K562 (cell line): Measurements from ENCODE around the gene ELP5. TPM values are rescaled to one million over a fixed set of nuclear protein-coding genes. Genes with fewer than 3 reads are reported as not detected.

Experiments
- CBFA2T3 ChIP-seq: fragments of 450-650 bp; IDR thresholded peaks from 2 replicates; pipeline ENCODE4 v1.6.1; 2017
- CHD1 ChIP-seq: fragments of 200-600 bp; sonication (generic); IDR thresholded peaks from one replicate; pipeline ENCODE4 v1.6.1; 2012; ENCODE audit warnings: mild to moderate bottlenecking, moderate library complexity, low read length, inconsistent platforms
- CREB1 ChIP-seq, 2 experiments: sonication (generic) in 1 of 2; formaldehyde crosslinking in 1 of 2; IDR thresholded peaks; 2 replicates each; pipeline versions ENCODE4 v1.6.1 to v1.8.0; 2012 to 2022; ENCODE audit warnings: inconsistent platforms in 1 of 2, mild to moderate bottlenecking in 1 of 2, missing genetic modification reagents in 1 of 2, moderate library complexity in 1 of 2
- CREM ChIP-seq: IDR thresholded peaks from 2 replicates; pipeline ENCODE4 v1.6.1; 2014; ENCODE audit warnings: antibody characterized with exemption, low read depth
- CTBP1 ChIP-seq: fragments of 450-650 bp; IDR thresholded peaks from 2 replicates; pipeline ENCODE4 v1.6.1; 2016; ENCODE audit warnings: borderline replicate concordance
- DPF2 ChIP-seq: fragments of 450-650 bp; IDR thresholded peaks from 2 replicates; pipeline ENCODE4 v1.6.1; 2016
- EGR1 ChIP-seq: fragments of 450-650 bp; conservative IDR thresholded peaks from 2 replicates; pipeline ENCODE4 v1.6.1; 2017; ENCODE audit warnings: mild to moderate bottlenecking
- ETV1 ChIP-seq: fragments of 450-650 bp; conservative IDR thresholded peaks from 2 replicates; pipeline ENCODE4 v1.6.1; 2016; ENCODE audit warnings: missing genetic modification characterization, control low read depth, low read depth, missing compliant biosample characterization
- JUNB ChIP-seq: fragments of 450-650 bp; formaldehyde crosslinking; conservative IDR thresholded peaks from 2 replicates; pipeline ENCODE4 v1.4.0; 2020; ENCODE audit warnings: mild to moderate bottlenecking
- MTF1 ChIP-seq: fragments of 250-450 bp; sonication (Bioruptor Pico); IDR thresholded peaks from 2 replicates; pipeline ENCODE4 v1.9.0; 2021; ENCODE audit warnings: moderate library complexity, mild to moderate bottlenecking, inconsistent platforms, borderline replicate concordance
- NUFIP1 ChIP-seq: fragments of 450-650 bp; IDR thresholded peaks from 2 replicates; pipeline ENCODE4 v1.6.1; 2018; ENCODE audit not compliant: partially characterized antibody
- RAD51 ChIP-seq: fragments of 450-650 bp; IDR thresholded peaks from 2 replicates; pipeline ENCODE4 v1.7.1; 2016; ENCODE audit warnings: low read depth, mild to moderate bottlenecking, borderline replicate concordance
- RREB1 ChIP-seq: fragments of 250-450 bp; sonication (Bioruptor Pico); IDR thresholded peaks from 2 replicates; pipeline ENCODE4 v1.4.0; 2020
- VEZF1 ChIP-seq: fragments of 200-800 bp; sonication (Bioruptor generic); IDR thresholded peaks from 2 replicates; pipeline ENCODE4 v1.6.1; 2017; ENCODE audit warnings: missing genetic modification characterization, missing compliant biosample characterization
- ZBTB12 ChIP-seq: fragments of 250-450 bp; sonication (Bioruptor Pico); IDR thresholded peaks from 2 replicates; pipeline ENCODE4 v1.4.0; 2020
- ZNF766 ChIP-seq: fragments of 200-800 bp; sonication (Bioruptor generic); conservative IDR thresholded peaks from 2 replicates; pipeline ENCODE4 v1.6.1; 2016; ENCODE audit warnings: missing genetic modification characterization, missing compliant biosample characterization
- polyA plus RNA-seq, 8 experiments: library from polyadenylated mRNA; depleted of rRNA in 4 of 8; stranded (reverse) in 5 of 8; unstranded in 3 of 8; fragments of >200 nt; fragmentation: Nextera tagmentation in 2 of 8; fragmentation: Illumina TruSeq in 1 of 8; extraction: Ambion mirVana in 2 of 8; extraction: Trizol in 1 of 8; gene quantifications; 2 replicates each; pipeline versions ENCODE4 v1.2.1 to v1.2.3, GENCODE V29; 2011 to 2014; ENCODE audit warnings: inconsistent platforms in 1 of 8, missing spikeins in 1 of 8
- total RNA-seq, 7 experiments: library from RNA; depleted of rRNA in 6 of 7; stranded (reverse); fragments of >200 nt in 6 of 7; fragmentation: Illumina TruSeq in 2 of 7; extraction: Trizol in 2 of 7; gene quantifications; 2 replicates each; pipeline versions ENCODE4 v1.2.1 to v1.2.3, GENCODE V29; 2011 to 2021; ENCODE audit warnings: low replicate concordance in 1 of 7
- TF ChIP-seq, protein P1 (sequence below): fragments of 250-450 bp; sonication (Bioruptor Pico); IDR thresholded peaks from 2 replicates; pipeline ENCODE4 v1.5.0; 2021; ENCODE audit warnings: mild to moderate bottlenecking, moderate library complexity

Gene ELP5
- total and polyA plus RNA-seq, 9 of the 15 experiments (the other 6 are each of a cell fraction or from before 2014, with no cell fraction given) = 25.7 to 77.9 (median 52.9) TPM

DNA sequence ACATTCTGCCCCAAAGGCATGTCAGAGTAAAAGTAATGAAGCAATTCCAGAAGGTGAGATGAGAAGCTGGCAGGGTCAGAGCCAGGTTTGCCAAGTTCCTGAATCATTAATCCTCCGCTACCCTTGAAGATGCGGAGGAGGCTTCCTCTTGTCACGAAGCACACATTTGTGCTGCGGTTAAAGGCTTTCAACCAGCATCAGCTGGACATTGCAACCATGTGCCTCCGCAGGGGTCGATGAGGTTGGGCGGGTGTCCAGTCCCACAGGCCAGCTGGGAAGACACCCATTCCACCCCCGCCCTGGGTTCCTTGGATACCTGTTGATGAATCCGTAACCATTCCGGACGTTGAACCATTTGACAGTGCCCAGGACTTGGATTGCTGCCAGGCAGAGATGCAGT lies 41.1 kb downstream of the ELP5 start (continued):
- TF ChIP-seq RREB1 (no peak), ETV1 (tag) (no peak), CHD1 (no peak), ZNF766 (CRISPR knock-in tag) (0 out of 2 replicates have a peak, but pooled peaks have one; percentile 46), VEZF1 (CRISPR knock-in tag) (peak; percentile 25; the same call in 1 of the 2 replicates), MTF1 (CRISPR knock-in tag) (no peak), NUFIP1 (no peak), CBFA2T3 (peak; percentile 68), CREB1 (IDR thresholded peaks at IDR 0.05) (no peak), CREB1 (CRISPR knock-in tag; IDR thresholded peaks at IDR 0.05) (no peak), ZBTB12 (CRISPR knock-in tag) (no peak), RAD51 (no peak), JUNB (no peak), EGR1 (0 out of 2 replicates have a peak, but pooled peaks have one; percentile 26), DPF2 (no peak), CREM (0 out of 2 replicates have a peak, but pooled peaks have one; percentile 26), CTBP1 (0 out of 2 replicates have a peak, but pooled peaks have one; percentile 16)
- TF ChIP-seq, protein P1, sequence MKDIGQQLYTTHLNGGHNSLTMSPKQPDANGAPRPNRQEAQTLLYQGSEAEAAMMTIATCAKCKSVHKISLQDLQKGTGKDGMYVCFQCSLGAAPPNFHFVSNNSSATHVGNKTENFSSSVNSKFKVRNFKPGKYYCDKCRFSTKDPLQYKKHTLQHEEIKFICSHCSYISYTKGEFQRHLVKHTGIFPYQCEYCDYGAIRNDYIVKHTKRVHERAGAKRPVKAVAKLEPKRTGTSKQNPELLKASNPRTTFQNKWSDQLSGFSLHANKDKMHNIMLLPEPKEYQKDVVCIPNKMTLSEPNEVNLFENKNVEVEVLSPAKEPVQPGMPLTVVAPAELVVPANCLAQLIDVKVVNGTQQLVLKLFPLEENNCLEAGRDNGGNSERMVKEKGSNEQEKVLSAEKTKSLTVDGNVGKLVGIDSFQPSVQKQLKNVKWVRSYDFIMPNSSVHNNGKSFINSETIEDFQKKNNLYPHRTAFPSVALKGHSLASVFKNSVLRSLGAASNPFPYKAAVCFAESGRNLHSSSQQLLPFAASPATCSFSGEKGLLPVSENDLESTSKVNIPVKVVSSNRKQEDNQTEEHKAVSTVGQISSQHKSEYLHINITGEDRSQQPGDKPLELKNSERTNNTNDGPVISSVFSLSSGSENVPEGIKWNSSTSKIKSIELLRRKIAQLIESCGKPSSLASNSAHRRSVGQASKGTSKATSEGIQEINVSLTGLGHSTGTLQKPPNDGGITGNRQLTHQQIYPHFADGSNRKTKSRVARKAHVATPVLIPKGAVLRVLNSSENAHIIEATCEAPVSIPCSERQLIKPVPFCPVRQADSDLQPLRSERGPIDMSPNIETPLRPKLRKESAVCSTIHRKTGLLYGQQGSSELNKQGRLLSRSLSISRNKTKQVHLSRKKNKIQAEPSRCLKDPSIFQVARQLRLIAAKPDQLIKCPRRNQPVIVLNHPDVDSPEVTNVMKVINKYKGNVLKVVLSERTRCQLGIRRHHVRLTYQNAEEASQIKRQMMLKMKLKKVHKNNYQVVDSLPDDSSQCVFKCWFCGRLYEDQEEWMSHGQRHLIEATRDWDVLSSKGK (CRISPR knock-in tag) = no peak
